OCI-LY1 (cell line): ENCODE measurements around the gene SLC35F6.
"Not testable (repeated sequence)": the region's sequence is repeated elsewhere in the genome, so short reads cannot be mapped to it uniquely, and the experiment has no call there.

Experiments used
- EZH2 ChIP-seq: fragments of 200-600 bp; sonication (generic), shearing (Covaris generic); IDR thresholded peaks from 2 replicates; pipeline ENCODE4 v1.8.0; 2017; ENCODE audit warnings: borderline replicate concordance, mixed run types, mild to moderate bottlenecking, antibody characterized with exemption, low read length, moderate library complexity, mixed read lengths
- TF ChIP-seq, protein P1 (sequence below): fragments of 200-600 bp; sonication (generic), shearing (Covaris generic); IDR thresholded peaks from 2 replicates; pipeline ENCODE4 v1.5.1; 2017; ENCODE audit warnings: mild to moderate bottlenecking, antibody characterized with exemption, low read length, moderate library complexity, mixed read lengths

- TF ChIP-seq, protein P1, sequence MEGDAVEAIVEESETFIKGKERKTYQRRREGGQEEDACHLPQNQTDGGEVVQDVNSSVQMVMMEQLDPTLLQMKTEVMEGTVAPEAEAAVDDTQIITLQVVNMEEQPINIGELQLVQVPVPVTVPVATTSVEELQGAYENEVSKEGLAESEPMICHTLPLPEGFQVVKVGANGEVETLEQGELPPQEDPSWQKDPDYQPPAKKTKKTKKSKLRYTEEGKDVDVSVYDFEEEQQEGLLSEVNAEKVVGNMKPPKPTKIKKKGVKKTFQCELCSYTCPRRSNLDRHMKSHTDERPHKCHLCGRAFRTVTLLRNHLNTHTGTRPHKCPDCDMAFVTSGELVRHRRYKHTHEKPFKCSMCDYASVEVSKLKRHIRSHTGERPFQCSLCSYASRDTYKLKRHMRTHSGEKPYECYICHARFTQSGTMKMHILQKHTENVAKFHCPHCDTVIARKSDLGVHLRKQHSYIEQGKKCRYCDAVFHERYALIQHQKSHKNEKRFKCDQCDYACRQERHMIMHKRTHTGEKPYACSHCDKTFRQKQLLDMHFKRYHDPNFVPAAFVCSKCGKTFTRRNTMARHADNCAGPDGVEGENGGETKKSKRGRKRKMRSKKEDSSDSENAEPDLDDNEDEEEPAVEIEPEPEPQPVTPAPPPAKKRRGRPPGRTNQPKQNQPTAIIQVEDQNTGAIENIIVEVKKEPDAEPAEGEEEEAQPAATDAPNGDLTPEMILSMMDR = not testable (repeated sequence)
- TF ChIP-seq EZH2 = not testable (repeated sequence)
Measured at GRCh38 chr2:26814072-26814765, 50.1 kb downstream of the SLC35F6 start.
